DND-41 (cell line): ENCODE results near the gene ZNF860.
"Not testable (repeated sequence)": the region's sequence is repeated elsewhere in the genome, so short reads cannot be mapped to it uniquely, and the experiment has no call there.

Source experiments
- ATAC-seq: fragments of 200-7000 bp; cut with Tn5 transposase; 3 replicates; pipeline ENCODE4 v1.9.1; 2021; ENCODE audit warnings: low read depth; ENCODE audit not compliant: insufficient read depth
- DNase-seq: peaks from one replicate; pipeline ENCODE4 v3.0.0-alpha.2; 2020
- H2AFZ ChIP-seq: 2 replicates; pipeline ENCODE4 v1.6.0; 2012; ENCODE audit warnings: low read depth, low read length
- H3K27ac ChIP-seq: 2 replicates; pipeline ENCODE4 v1.5.1; 2012; ENCODE audit warnings: low read length, inconsistent platforms
- H3K27me3 ChIP-seq: fragments of 200-600 bp; sonication (generic); 2 replicates; pipeline ENCODE4 v1.6.0; 2012; ENCODE audit warnings: low read length, mild to moderate bottlenecking, inconsistent platforms; ENCODE audit not compliant: insufficient read depth, poor library complexity
- H3K36me3 ChIP-seq: 2 replicates; pipeline ENCODE4 v1.5.1; 2012; ENCODE audit warnings: low read length, inconsistent platforms; ENCODE audit not compliant: insufficient read depth
- H3K4me1 ChIP-seq: 2 replicates; pipeline ENCODE4 v1.5.1; 2012; ENCODE audit warnings: mild to moderate bottlenecking, low read length; ENCODE audit not compliant: insufficient read depth
- H3K4me2 ChIP-seq: 2 replicates; pipeline ENCODE4 v1.6.0; 2012; ENCODE audit warnings: mild to moderate bottlenecking, moderate library complexity, low read length, inconsistent platforms; ENCODE audit not compliant: insufficient read depth
- H3K4me3 ChIP-seq, 2 experiments: fragments of 200-600 bp in 1 of 2; shearing (Covaris generic) in 1 of 2; 2 replicates each; pipeline ENCODE4 v1.5.1; 2012 to 2016; ENCODE audit warnings: inconsistent platforms in 2 of 2, low read length in 2 of 2, mild to moderate bottlenecking in 2 of 2, low read depth in 1 of 2, moderate library complexity in 1 of 2
- H3K79me2 ChIP-seq: 2 replicates; pipeline ENCODE4 v1.6.0; 2012; ENCODE audit warnings: low read length, inconsistent platforms; ENCODE audit not compliant: insufficient read depth
- H3K9ac ChIP-seq: 2 replicates; pipeline ENCODE4 v1.6.0; 2012; ENCODE audit warnings: low read depth, mild to moderate bottlenecking, inconsistent platforms, low read length, moderate library complexity
- H3K9me3 ChIP-seq: 2 replicates; pipeline ENCODE4 v1.5.1; 2012; ENCODE audit warnings: low read length, moderate library complexity, mild to moderate bottlenecking, inconsistent platforms; ENCODE audit not compliant: insufficient read depth, severe bottlenecking
- H4K20me1 ChIP-seq: 2 replicates; pipeline ENCODE4 v1.6.0; 2012; ENCODE audit warnings: low read length; ENCODE audit not compliant: insufficient read depth
- CTCF ChIP-seq: IDR thresholded peaks from 2 replicates; pipeline ENCODE4 v1.5.1; 2012; ENCODE audit warnings: borderline replicate concordance, low read length, moderate library complexity, mild to moderate bottlenecking; ENCODE audit not compliant: poor library complexity, severe bottlenecking; ENCODE audit errors: extremely low read depth
- EZH2 ChIP-seq: IDR thresholded peaks from 3 replicates; pipeline ENCODE4 v1.6.1; 2012; ENCODE audit warnings: borderline replicate concordance, low read depth, mild to moderate bottlenecking, moderate library complexity, low read length, inconsistent platforms; ENCODE audit not compliant: severe bottlenecking

ZNF860 gene

GRCh38 chr3:31984321-31984720 lies 2.8 kb downstream of the ZNF860 start:
- Histone ChIP-seq H3K9me3 (no peaks in the 10 kb centered on the region), H3K79me2 (no peaks in the 10 kb centered on the region), H3K4me2 (no peak overlapping the region), H2AFZ (no peak overlapping the region), H4K20me1 (no peaks in the 10 kb centered on the region), H3K4me1 (peaks cover 14% of the 10 kb centered on the region), H3K9ac (no peak overlapping the region), H3K27me3 (peaks cover 23% of the 10 kb centered on the region), H3K36me3 (no peaks in the 10 kb centered on the region), H3K27ac (no peak overlapping the region), H3K4me3 (no peak overlapping the region)
- ATAC-seq = no peak
- DNase-seq = no peak
- TF ChIP-seq CTCF (no peak), EZH2 (no peak)

GRCh38 chr3:31985831-31986230 lies 4.3 kb downstream of the ZNF860 start:
- Histone ChIP-seq H4K20me1 (no peaks in the 10 kb centered on the region), H3K27me3 (peaks cover 15% of the 10 kb centered on the region), H3K4me2 (no peak overlapping the region), H3K9me3 (no peaks in the 10 kb centered on the region), H3K4me1 (peaks cover 5% of the 10 kb centered on the region), H3K36me3 (no peaks in the 10 kb centered on the region), H3K9ac (no peak overlapping the region), H3K79me2 (no peaks in the 10 kb centered on the region), H3K27ac (no peak overlapping the region), H3K4me3 (no peak overlapping the region), H2AFZ (no peak overlapping the region)
- ATAC-seq (no peak), DNase-seq (no peak)
- no peak for TF ChIP-seq CTCF
- no peak for TF ChIP-seq EZH2

- no peaks in the 10 kb centered on the region for H3K4me1 ChIP-seq
- DNase-seq = no peak
- H2AFZ ChIP-seq = no peak overlapping the region
- H3K9ac ChIP-seq = no peak overlapping the region
- H3K79me2 ChIP-seq = no peaks in the 10 kb centered on the region
- no peak overlapping the region for H3K4me2 ChIP-seq
- ATAC-seq = no peak
- H3K27me3 ChIP-seq = no peaks in the 10 kb centered on the region
- no peak overlapping the region for H3K27ac ChIP-seq
- H3K36me3 ChIP-seq = no peaks in the 10 kb centered on the region
- no peak for TF ChIP-seq EZH2
- no peak for TF ChIP-seq CTCF
- H3K4me3 ChIP-seq = no peak overlapping the region
- H4K20me1 ChIP-seq = no peaks in the 10 kb centered on the region
- no peaks in the 10 kb centered on the region for H3K9me3 ChIP-seq
Measured at GRCh38 chr3:31988271-31988670, 6.7 kb downstream of the ZNF860 start.

- H4K20me1 ChIP-seq, H2AFZ ChIP-seq, H3K27ac ChIP-seq, H3K79me2 ChIP-seq, H3K36me3 ChIP-seq, H3K4me2 ChIP-seq, H3K4me3 ChIP-seq, H3K27me3 ChIP-seq, H3K9me3 ChIP-seq, ATAC-seq, H3K9ac ChIP-seq, DNase-seq, H3K4me1 ChIP-seq: not testable (repeated sequence)
Measured at GRCh38 chr3:31992995-31993394, 11.4 kb downstream of the ZNF860 start.
